Transverse colon (tissue), 4 donors: Measurements from ENCODE around the gene CDK10. TPM values are rescaled to one million over a fixed set of nuclear protein-coding genes. Genes with fewer than 3 reads are reported as not detected.

Source experiments
- DNase-seq: peaks from one replicate; pipeline ENCODE4 v3.0.0-alpha.2; 2019
- H3K27ac ChIP-seq, 4 donors: fragments of 200-600 bp; sonication (generic); 2 replicates each; pipeline ENCODE4 v1.5.1; 2016 to 2018; ENCODE audit warnings: inconsistent platforms in 4 of 4
- H3K27me3 ChIP-seq: fragments of 200-600 bp; sonication (generic); 2 replicates; pipeline ENCODE4 v1.5.1; 2017; ENCODE audit warnings: inconsistent platforms
- H3K36me3 ChIP-seq, 4 donors: fragments of 200-600 bp; sonication (generic); 2 replicates each; pipeline ENCODE4 v1.5.1; 2017 to 2019; ENCODE audit warnings: inconsistent platforms in 4 of 4
- H3K4me1 ChIP-seq, 4 donors: fragments of 200-600 bp; sonication (generic); 2 replicates each; pipeline ENCODE4 v1.5.1; 2017 to 2020; ENCODE audit warnings: inconsistent platforms in 4 of 4
- H3K4me3 ChIP-seq, 4 donors: fragments of 200-600 bp; sonication (generic); 1 replicate in 1 of 4; 2 replicates in 3 of 4; pipeline versions ENCODE4 v1.5.1 to v1.6.1; 2017 to 2019; ENCODE audit warnings: inconsistent platforms in 4 of 4
- H3K9me3 ChIP-seq, 2 donors: fragments of 200-600 bp; sonication (generic); 2 replicates each; pipeline ENCODE4 v1.5.1; 2017 to 2019; ENCODE audit warnings: inconsistent platforms in 2 of 2
- CTCF ChIP-seq, 5 experiments: fragments of 200-600 bp in 3 of 5; fragments of 450-650 bp in 2 of 5; sonication (generic) in 3 of 5; IDR thresholded peaks; 1 replicate in 2 of 5; 2 replicates in 3 of 5; pipeline ENCODE4 v1.5.1; 2016 to 2017; ENCODE audit warnings: antibody characterized with exemption in 5 of 5, inconsistent platforms in 3 of 5, mild to moderate bottlenecking in 2 of 5, moderate library complexity in 1 of 5
- EP300 ChIP-seq: sonication (generic); formaldehyde crosslinking; IDR thresholded peaks from one replicate; pipeline ENCODE4 v1.6.1; 2017; ENCODE audit warnings: antibody characterized with exemption, low read depth
- POLR2A ChIP-seq: fragments of 450-650 bp; IDR thresholded peaks from one replicate; pipeline ENCODE4 v1.6.1; 2016; ENCODE audit warnings: antibody characterized with exemption, mild to moderate bottlenecking, moderate library complexity
- POLR2AphosphoS5 ChIP-seq, 3 donors: sonication (generic); formaldehyde crosslinking; IDR thresholded peaks; one replicate each; pipeline ENCODE4 v1.6.1; 2016; ENCODE audit warnings: antibody characterized with exemption in 3 of 3
- WGBS, 2 donors: methylation state at CpG; one replicate each; pipeline ENCODE4 v1.1.5; 2018; ENCODE audit warnings: low coverage in 1 of 2; 5-methylcytosine and 5-hydroxymethylcytosine counted together
- in situ Hi-C, 4 donors: fragments of 200-750 bp; cut with MboI; loops; one replicate each; pipeline versions ENCODE4 v1.15.0 to v1.15.1; 2017; ENCODE audit warnings: low sequenced_read_pairs in 3 of 4, low pct_ligation_motif_present in 1 of 4, low pct_unique_long_range_greater_than_20kb in 1 of 4
- intact Hi-C: fragments of 100-400 bp; cut with DNase I; formaldehyde crosslinking; loops from one replicate; pipeline ENCODE4 v1.15.1; 2023; ENCODE audit warnings: low total_unique reads
- total RNA-seq, 4 donors: library from RNA; depleted of rRNA; stranded (reverse); fragments of >200 nt; gene quantifications; one replicate each; pipeline ENCODE4 v1.1.0, GENCODE V29; 2016

Gene CDK10
- total RNA-seq, 4 donors from 2014 or later, result 69.6 to 304 (median 74.2) TPM

GRCh38 chr16:89730610-89731234 is 44.2 kb downstream of the CDK10 start:
- Histone ChIP-seq H3K27me3 (no peaks in the 10 kb centered on the region), H3K27ac (no peak overlapping the region), H3K36me3 (peaks cover 0 to 55% (median 27%) of the 10 kb centered on the region in 4 donors), H3K4me3 (no peak overlapping the region), H3K9me3 (no peaks in the 10 kb centered on the region), H3K4me1 (no peaks in the 10 kb centered on the region)
- in situ Hi-C loops, result no loop called here
- 20 to 81% methylated on average over 1 to 21 of the region's 22 CpGs for WGBS, 2 donors
- TF ChIP-seq CTCF (IDR thresholded peaks at IDR 0.05) (no peak), POLR2A (no peak), POLR2AphosphoS5 (IDR thresholded peaks at IDR 0.05) (no peak), EP300 (no peak)
- DNase-seq, result no peak
- intact Hi-C loops, result no loop called here

DNA sequence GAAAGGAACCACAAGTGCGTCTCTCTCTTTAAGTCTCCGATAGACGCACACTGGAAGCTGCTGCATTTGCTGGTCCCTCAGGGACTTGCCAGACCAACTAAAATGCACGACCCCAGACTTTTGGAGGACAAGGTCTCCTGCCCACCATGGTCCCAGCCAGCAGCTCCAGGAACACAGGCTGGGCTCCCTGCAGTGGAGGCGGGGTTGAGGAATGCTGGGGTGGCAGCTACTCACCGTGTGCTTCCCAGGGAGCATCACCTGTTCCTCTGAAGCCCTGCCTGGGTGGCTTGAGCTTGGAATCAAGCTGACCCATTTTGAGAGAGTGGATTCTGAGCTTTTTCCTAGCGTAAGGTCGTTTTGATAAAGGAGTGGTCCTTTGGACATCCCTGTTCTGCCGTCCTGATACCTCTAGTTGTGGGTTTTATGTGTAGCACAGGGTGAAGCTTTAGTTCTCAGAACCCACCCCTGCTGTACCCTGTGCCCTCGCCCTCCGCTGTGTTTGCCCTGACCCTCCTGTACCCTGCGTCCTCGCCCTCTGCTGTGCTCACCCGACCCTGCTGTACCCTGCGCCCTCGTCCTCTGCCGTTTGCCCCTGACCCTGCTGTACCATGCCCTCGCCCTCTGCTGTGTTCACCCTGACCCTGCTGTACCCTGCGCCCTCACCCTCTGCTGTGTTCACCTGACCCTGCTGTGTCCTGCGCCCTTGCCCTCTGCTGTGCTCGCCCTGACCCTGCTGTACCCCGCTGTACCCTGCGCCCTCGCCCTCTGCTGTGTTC is 45.8 kb downstream of the CDK10 start:
- peaks cover 0 to 67% (median 32%) of the 10 kb centered on the region in 4 donors for H3K36me3 ChIP-seq
- H3K27me3 ChIP-seq, result no peaks in the 10 kb centered on the region
- DNase-seq, result no peak
- H3K4me1 ChIP-seq, result no peaks in the 10 kb centered on the region
- no peak overlapping the region for H3K27ac ChIP-seq
- TF ChIP-seq POLR2AphosphoS5 (IDR thresholded peaks at IDR 0.05) (no peak), CTCF (IDR thresholded peaks at IDR 0.05) (no peak), EP300 (no peak), POLR2A (no peak)
- H3K9me3 ChIP-seq, result no peaks in the 10 kb centered on the region
- intact Hi-C loops (no loop called here), in situ Hi-C loops (no loop called here)
- no peak overlapping the region for H3K4me3 ChIP-seq
- 87 to 96% methylated on average over 18 to 24 of the region's 24 CpGs for WGBS, 2 donors

- in situ Hi-C loops (no loop called here), intact Hi-C loops (no loop called here)
- Histone ChIP-seq H3K27me3 (no peaks in the 10 kb centered on the region), H3K4me3 (no peak overlapping the region), H3K9me3 (no peaks in the 10 kb centered on the region), H3K4me1 (no peaks in the 10 kb centered on the region), H3K27ac (no peak overlapping the region), H3K36me3 (peaks cover 0 to 70% (median 34%) of the 10 kb centered on the region in 4 donors)
- no peak for DNase-seq
- TF ChIP-seq CTCF (IDR thresholded peaks at IDR 0.05) (no peak), POLR2AphosphoS5 (IDR thresholded peaks at IDR 0.05) (no peak), EP300 (no peak), POLR2A (no peak)
- 90 to 93% methylated on average over 6 to 9 of the region's 9 CpGs for WGBS, 2 donors
Measured at GRCh38 chr16:89732918-89733242, 46.4 kb downstream of the CDK10 start.

DNA sequence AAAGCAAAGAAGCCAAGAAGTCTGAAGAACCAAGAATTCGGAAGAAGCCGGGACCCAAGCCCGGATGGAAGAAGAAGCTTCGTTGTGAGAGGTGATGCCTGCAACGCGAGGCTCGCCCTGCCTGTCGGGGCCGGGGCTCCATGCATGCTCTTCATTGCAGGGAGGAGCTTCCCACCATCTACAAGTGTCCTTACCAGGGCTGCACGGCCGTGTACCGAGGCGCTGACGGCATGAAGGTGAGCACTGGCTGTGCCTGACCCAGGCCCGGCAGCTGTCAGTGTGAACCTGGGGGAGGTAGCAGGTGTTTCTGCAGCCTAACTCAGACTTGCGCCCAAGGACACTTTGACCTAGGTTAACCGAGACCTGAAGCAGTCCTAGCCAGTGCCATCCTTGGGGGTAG is 46.8 kb downstream of the CDK10 start:
- TF ChIP-seq POLR2A, result no peak
- no peak for TF ChIP-seq CTCF (IDR thresholded peaks at IDR 0.05)
- TF ChIP-seq EP300, result no peak
- TF ChIP-seq POLR2AphosphoS5 (IDR thresholded peaks at IDR 0.05), result no peak
- WGBS, 2 donors, result 86 to 88% methylated on average over 11 to 17 of the region's 17 CpGs

More for the DNA sequence above, 46.8 kb downstream of the CDK10 start:
- intact Hi-C loops, result no loop called here
- DNase-seq, result no peak
- H3K4me3 ChIP-seq, result no peak overlapping the region
- in situ Hi-C loops, result no loop called here
- H3K4me1 ChIP-seq, result no peaks in the 10 kb centered on the region
- H3K27me3 ChIP-seq, result no peaks in the 10 kb centered on the region
- no peak overlapping the region for H3K27ac ChIP-seq
- H3K9me3 ChIP-seq, result no peaks in the 10 kb centered on the region
- peaks cover 0 to 75% (median 36%) of the 10 kb centered on the region in 4 donors for H3K36me3 ChIP-seq
